ENCODE results near the gene ATP10A.
"Not testable (repeated sequence)": the region's sequence is repeated elsewhere in the genome, so short reads cannot be mapped to it uniquely, and the experiment has no call there.

Gene ATP10A

DNA sequence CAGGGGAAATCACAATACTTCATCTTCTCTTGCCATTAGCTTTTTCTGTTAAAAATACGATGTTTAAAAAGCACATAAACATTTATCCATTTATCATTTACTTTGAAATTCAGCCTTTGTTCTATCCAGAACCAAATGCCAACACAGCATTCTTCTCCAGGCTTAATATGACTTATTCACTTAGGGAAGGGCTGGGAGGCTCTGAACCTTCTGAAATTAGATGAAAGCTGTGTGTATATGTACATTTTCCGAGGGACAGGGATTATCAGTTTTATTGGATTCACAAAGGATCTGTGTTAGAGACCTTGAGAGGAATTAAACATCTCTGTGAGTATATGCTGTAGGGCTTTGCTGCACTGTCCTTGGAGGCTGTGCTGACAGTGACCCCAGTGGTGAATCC lies 213.7 kb downstream of the ATP10A start:
- DNase-seq (ENCODE audit: low read depth in 2 of 2), result no peak

DNA sequence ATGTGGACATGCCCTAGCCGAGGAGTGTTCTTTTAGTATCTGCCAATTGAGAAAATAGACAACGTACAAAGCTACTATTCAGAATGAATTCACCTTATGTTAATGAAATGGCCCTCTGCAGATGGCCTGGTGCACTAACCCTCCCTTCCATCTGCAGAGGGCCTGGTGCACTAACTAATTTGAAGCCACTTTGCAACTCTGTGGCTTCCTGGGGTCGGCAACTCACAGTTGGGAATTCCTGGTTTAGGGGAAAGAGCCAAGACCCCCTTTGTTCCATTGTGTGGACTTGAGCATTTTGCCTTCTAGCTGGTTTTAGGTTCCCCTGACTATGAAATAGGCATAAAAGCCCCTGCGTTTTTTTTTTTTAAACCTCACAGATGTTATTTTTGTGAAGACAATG lies 220.0 kb downstream of the ATP10A start:
- no peak for DNase-seq (ENCODE audit: low read depth in 2 of 2)

DNA sequence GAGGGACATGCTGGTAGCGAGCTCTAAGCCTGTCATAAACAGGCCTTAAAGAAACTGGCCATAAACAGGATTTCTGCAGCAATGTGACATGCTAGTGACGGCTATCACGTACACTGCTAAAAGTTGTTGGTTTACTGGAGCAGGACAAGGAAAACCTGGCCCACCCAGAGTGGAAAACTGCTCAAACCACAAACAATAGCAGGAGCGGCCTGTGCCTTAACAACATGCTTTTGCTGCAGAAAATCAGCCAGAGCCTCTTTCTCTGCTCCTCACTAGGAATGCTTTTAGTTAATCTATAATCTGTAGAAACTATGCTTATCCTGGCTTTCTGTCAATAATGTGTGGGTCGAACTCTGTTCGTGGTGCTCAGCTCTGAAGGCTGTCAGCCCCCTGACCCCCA lies 221.4 kb downstream of the ATP10A start:
- DNase-seq (ENCODE audit: low read depth in 2 of 2), result no peak

DNA sequence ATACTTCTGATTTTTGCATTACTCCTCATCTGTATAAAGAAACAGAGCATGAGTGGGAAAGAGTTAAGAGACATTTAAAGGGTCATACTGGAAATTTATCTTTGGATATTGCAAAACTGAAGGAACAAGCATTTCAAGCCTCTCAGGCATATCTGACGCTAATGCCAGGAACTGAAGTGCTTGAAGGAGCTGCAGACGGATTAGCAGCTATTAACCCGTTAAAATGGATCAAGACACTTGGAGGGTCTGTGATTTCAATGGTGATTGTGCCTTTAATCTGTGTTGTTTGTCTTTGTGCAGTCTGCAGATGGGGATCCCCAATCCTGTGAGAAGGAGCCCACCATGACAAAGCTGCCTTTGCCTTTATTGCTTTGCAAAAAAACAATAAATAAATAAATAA lies 221.8 kb downstream of the ATP10A start:
- DNase-seq (ENCODE audit: low read depth in 2 of 2), result no peak

DNA sequence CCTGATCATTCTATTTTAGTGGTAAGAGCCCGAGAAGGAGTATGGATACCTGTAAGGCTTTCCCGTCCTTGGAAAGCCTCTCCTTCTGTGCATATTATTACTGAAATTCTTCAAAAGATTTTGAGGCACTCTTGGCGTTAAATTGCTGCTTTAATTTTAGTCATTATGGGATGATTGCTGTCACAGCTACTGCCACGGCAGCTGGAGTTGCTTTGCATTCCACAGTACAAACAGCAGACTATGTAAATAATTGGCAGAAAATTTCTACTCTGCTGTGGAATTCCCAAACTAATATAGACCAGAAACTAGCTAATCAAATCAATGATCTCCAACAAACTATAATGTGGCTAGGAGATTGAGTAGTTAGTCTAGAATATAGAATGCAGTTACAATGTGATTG lies 222.2 kb downstream of the ATP10A start:
- DNase-seq (ENCODE audit: low read depth in 2 of 2), result not testable (repeated sequence)

DNA sequence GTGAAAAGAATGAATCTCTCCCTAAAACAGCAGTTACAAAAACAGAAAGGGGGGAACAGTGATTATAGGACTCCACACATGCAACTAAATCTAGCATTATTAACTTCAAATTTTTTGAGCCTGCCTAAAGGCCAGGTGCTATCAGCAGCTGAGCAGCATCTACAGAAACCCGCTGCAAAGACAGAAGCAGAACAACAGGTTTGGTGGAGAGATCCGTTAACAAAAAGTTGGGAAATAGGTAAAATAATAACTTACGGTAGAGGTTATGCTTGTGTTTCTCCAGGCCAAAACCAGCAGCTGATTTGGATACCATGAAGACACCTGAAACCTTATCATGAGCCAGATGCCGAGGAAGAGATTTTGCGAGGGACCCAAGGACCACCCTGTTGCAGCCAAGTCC lies 222.7 kb downstream of the ATP10A start:
- no peak for DNase-seq (ENCODE audit: low read depth in 2 of 2)

DNA sequence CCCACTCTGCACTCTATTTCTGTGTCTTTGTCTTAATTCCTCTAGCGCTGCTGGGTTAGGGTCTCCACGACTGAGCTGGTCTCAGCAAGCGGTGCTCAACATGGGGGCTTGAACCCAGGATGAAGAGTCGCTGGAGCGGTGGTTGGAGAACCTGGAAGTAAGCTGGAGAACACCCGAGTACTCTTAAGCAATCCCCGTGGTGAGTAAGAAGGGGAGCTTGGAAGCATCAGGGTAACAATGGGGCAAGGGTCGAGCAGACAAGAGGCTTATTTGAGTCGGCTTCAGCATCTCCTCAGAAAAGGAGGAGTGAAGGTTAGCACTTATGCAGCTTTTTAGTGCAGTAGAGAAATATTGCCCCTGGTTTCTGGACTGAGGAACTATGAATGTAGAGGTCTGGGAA lies 226.6 kb downstream of the ATP10A start:
- not testable (repeated sequence) for DNase-seq (ENCODE audit: low read depth in 2 of 2)

DNA sequence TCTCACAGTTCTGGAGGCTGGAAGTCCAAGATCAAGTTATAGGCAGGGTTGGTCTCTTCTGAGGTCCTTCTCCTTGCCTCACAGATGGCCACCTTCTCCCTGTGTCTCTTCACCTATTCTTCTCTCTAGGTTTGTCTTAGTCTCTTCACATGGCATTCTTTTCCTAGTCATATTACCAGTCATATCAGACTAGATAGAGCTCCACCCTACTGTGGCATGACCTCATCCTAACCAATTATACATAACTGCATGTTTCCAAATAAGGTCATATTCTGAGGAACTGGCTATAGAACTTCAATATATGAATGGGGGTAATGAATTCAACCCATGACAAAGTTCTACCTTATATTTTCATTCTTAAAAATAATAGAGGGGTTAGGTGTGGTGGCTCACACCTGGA lies 227.9 kb downstream of the ATP10A start:
- no peak for DNase-seq (ENCODE audit: low read depth in 2 of 2)

DNA sequence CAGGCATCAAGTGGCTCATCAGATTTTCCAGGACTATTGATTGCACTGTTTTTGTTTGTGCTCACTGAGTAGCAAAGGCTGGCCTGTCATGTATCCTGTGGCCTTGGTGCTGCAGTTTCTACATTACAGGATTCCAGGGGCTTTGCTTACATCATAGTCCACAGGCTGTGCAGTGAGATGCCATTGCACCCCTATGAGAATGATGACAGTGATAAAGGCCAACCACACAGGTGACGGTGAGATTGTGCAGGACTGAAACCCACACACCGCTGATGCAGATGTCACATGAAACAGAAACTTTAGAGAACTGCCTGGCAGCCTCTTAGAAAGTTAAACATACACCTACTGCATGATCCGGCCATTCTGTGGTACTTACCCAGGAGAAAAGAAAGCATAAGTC lies 229.3 kb downstream of the ATP10A start:
- no peak for DNase-seq (ENCODE audit: low read depth in 2 of 2)

DNA sequence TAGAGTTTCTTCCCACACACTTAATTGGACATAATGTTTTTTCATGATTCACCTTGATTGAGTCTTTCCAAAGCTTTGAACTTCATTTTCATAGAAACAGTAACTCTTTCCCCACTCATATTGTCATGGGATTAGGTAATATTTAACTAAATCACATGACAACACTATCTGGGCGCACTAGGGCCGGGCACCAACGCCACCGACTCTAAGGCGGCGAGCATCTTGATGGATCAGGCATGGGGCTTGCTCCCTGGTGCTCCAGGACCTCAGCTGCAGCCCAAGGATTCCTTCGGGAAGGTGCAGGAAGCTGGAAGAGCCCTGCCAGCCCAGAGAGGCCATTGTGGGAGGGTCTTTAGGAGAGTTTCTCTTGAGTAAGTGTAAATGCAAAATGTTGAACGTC lies 231.2 kb downstream of the ATP10A start:
- DNase-seq (ENCODE audit: low read depth in 2 of 2), result no peak

Measured in fibroblast of skin of left quadriceps (primary cell).